Prostate gland (tissue), 2 donors: ENCODE measurements around the gene RTP3. TPM values are rescaled to one million over a fixed set of nuclear protein-coding genes. Genes with fewer than 3 reads are reported as not detected.

Experiments used
- DNase-seq: peaks from one replicate; pipeline ENCODE4 v3.0.0-alpha.2; 2019; ENCODE audit warnings: low spot score
- H3K27ac ChIP-seq, 2 donors: fragments of 200-600 bp; sonication (generic); 2 replicates each; pipeline ENCODE4 v1.5.1; 2017 to 2019
- H3K27me3 ChIP-seq: fragments of 200-600 bp; sonication (generic); replicated peaks from 2 replicates; pipeline ENCODE4 v1.5.1; 2019; ENCODE audit not compliant: insufficient read depth
- H3K36me3 ChIP-seq, 2 donors: fragments of 200-600 bp; sonication (generic); 1 replicate in 1 of 2; 2 replicates in 1 of 2; pipeline versions ENCODE4 v1.5.1 to v1.8.1; 2017 to 2019
- H3K4me1 ChIP-seq: fragments of 200-600 bp; sonication (generic); replicated peaks from 2 replicates; pipeline ENCODE4 v1.5.1; 2019
- H3K4me3 ChIP-seq, 2 donors: fragments of 200-600 bp; sonication (generic); 2 replicates each; pipeline ENCODE4 v1.5.1; 2017 to 2019
- H3K9me3 ChIP-seq: fragments of 200-600 bp; sonication (generic); 2 replicates; pipeline ENCODE4 v1.5.1; 2017
- CTCF ChIP-seq, 4 experiments: fragments of 200-600 bp in 2 of 4; fragments of 450-650 bp in 2 of 4; sonication (generic) in 2 of 4; IDR thresholded peaks; 1 replicate in 3 of 4; 2 replicates in 1 of 4; pipeline ENCODE4 v1.5.1; 2016 to 2019; ENCODE audit warnings: antibody characterized with exemption in 4 of 4, mild to moderate bottlenecking in 2 of 4, moderate library complexity in 2 of 4
- POLR2A ChIP-seq: fragments of 450-650 bp; IDR thresholded peaks from one replicate; pipeline ENCODE4 v1.6.1; 2016; ENCODE audit warnings: antibody characterized with exemption, mild to moderate bottlenecking
- POLR2AphosphoS5 ChIP-seq: sonication (generic); formaldehyde crosslinking; IDR thresholded peaks from one replicate; pipeline ENCODE4 v1.6.1; 2017; ENCODE audit warnings: antibody characterized with exemption
- WGBS: methylation state at CpG from one replicate; pipeline ENCODE4 v1.1.5; 2018; 5-methylcytosine and 5-hydroxymethylcytosine counted together
- intact Hi-C: fragments of 100-400 bp; cut with DNase I; formaldehyde crosslinking; loops from one replicate; pipeline ENCODE4 v1.14.2; 2022
- total RNA-seq, 2 donors: library from RNA; depleted of rRNA; stranded (reverse); fragments of >200 nt; gene quantifications; one replicate each; pipeline ENCODE4 v1.1.0, GENCODE V29; 2016

RTP3 gene
- total RNA-seq, 2 donors from 2014 or later: 0.68 TPM; not detected in 1

DNA sequence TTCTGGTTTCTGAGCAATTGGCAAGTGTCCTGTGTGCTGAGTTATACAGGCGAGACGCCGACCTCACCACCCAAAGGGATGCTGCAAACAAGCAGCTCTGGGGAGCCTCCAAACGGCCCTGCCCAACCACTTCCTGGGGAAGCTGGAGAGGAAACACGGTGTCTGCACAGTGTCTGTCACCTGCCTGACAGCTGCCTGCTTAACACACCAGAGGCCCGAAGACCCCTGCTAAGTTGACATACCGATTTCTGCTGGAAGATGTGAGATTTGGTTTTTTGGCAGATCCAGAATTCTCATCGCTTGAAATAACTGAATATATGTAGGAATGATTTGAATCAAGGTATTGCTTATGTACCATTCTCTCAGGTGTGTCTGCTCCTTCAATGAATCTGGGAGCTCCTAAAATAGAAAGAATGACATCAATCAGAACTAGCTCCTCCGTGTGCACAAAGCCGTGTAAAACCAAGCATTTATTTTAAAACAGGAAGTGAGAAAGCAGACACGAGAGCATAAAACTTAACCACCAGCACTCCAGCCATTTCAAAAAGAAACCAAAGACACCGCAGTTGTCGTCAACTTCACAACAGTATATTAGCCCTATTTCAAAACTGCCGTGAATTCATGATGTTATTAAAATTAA lies 41.1 kb downstream of the RTP3 start:
- Histone ChIP-seq H3K4me3 (no peak overlapping the region), H3K9me3 (no peaks in the 10 kb centered on the region), H3K27ac (no peak overlapping the region), H3K36me3 (no peaks in the 10 kb centered on the region), H3K4me1 (no peaks in the 10 kb centered on the region), H3K27me3 (no peaks in the 10 kb centered on the region)
- DNase-seq: no peak
- no peak for TF ChIP-seq CTCF (IDR thresholded peaks at IDR 0.05)
- TF ChIP-seq POLR2AphosphoS5: no peak
- no peak for TF ChIP-seq POLR2A
- 55% methylated on average over 14 of the region's 14 CpGs for WGBS
- intact Hi-C loops: no loop called here

GRCh38 chr3:46539443-46540005 lies 41.7 kb downstream of the RTP3 start:
- Histone ChIP-seq H3K27ac (no peak overlapping the region), H3K4me1 (no peaks in the 10 kb centered on the region), H3K27me3 (no peaks in the 10 kb centered on the region), H3K36me3 (no peaks in the 10 kb centered on the region), H3K9me3 (no peaks in the 10 kb centered on the region), H3K4me3 (no peak overlapping the region)
- no peak for TF ChIP-seq CTCF (IDR thresholded peaks at IDR 0.05)
- no peak for TF ChIP-seq POLR2A
- no peak for TF ChIP-seq POLR2AphosphoS5
- no peak for DNase-seq
- 94% methylated on average over 9 of the region's 9 CpGs for WGBS
- intact Hi-C loops: no loop called here

DNA sequence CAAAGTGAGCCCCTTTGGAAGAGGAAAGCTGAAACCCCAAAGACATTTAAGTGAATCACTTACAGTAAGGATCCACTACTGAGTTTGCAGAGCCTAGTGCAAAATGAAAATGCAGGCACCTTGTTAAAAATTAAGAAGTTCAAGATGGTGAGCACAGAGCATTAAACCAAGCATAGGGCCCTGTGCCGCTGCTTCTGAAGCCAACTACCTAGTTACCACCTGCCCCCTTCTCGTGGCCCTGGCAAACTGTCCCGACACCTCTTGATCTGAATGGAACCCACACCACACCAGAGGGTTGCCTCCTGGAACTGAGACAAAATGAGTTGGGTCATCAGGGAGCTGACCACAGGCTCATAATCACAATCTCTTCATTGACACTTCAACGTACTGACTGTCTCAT lies 42.8 kb downstream of the RTP3 start:
- Histone ChIP-seq H3K4me3 (no peak overlapping the region), H3K4me1 (no peaks in the 10 kb centered on the region), H3K27me3 (no peaks in the 10 kb centered on the region), H3K9me3 (no peaks in the 10 kb centered on the region), H3K36me3 (no peaks in the 10 kb centered on the region), H3K27ac (no peak overlapping the region)
- WGBS: 91% methylated on average over 4 of the region's 4 CpGs
- TF ChIP-seq POLR2AphosphoS5: no peak
- no peak for TF ChIP-seq CTCF (IDR thresholded peaks at IDR 0.05)
- no peak for TF ChIP-seq POLR2A
- DNase-seq: no peak
- intact Hi-C loops: no loop called here

DNA sequence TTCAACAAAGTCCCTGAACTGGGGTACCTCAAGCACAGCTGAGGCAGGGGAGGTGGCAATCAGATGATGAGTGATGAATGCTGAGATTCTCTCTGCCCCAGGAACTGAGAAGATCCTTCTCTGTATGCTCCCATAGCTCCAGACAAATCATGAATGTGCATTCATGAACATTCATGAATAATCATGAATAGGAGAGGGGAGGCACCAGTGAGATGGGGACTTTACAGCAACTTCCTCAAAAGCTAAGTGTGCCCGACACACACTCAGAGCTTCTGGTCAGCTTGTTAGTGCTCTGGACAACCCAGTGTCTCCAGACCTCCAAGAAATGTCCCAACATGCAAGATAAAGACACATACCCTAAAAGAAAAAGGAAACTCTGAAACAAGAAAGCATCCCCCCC lies 44.1 kb downstream of the RTP3 start:
- Histone ChIP-seq H3K9me3 (no peaks in the 10 kb centered on the region), H3K36me3 (no peaks in the 10 kb centered on the region), H3K27ac (no peak overlapping the region), H3K27me3 (no peaks in the 10 kb centered on the region), H3K4me3 (no peak overlapping the region), H3K4me1 (no peaks in the 10 kb centered on the region)
- DNase-seq: no peak
- 79% methylated on average over 1 of the region's 1 CpG for WGBS
- intact Hi-C loops: no loop called here
- TF ChIP-seq CTCF (IDR thresholded peaks at IDR 0.05) (no peak), POLR2A (no peak), POLR2AphosphoS5 (no peak)

DNA sequence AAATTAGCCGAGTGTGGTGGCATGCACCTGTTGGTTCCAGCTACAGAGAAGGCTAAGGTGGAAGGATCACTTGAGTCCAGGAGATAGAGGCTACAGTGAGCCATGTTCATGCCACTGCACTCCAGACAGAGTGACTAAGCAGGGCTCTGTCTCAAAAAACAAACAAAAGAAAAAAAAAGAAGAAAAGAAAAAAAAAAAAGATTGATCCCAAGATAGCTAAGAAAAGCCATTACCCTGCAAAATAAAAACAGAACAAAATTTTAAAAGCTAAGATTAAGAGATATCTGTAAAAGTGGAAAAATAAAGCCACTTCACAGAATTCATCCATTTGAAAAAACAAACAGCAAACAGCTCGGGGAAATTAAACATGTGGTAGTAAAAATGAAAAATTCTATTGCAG lies 44.6 kb downstream of the RTP3 start:
- no peaks in the 10 kb centered on the region for H3K4me1 ChIP-seq

More for the DNA sequence above, 44.6 kb downstream of the RTP3 start:
- intact Hi-C loops: no loop called here
- no peaks in the 10 kb centered on the region for H3K9me3 ChIP-seq
- H3K27me3 ChIP-seq: no peaks in the 10 kb centered on the region
- no peak overlapping the region for H3K27ac ChIP-seq
- DNase-seq: no peak
- H3K4me3 ChIP-seq: no peak overlapping the region
- H3K36me3 ChIP-seq: no peaks in the 10 kb centered on the region
- no peak for TF ChIP-seq POLR2AphosphoS5
- TF ChIP-seq POLR2A: no peak
- TF ChIP-seq CTCF (IDR thresholded peaks at IDR 0.05): no peak
- 79% methylated on average over 2 of the region's 2 CpGs for WGBS
